SK-N-SH treated with all-trans-retinoic acid at 6 μM for 48 hours (cell line): ENCODE measurements around the gene S100A6.

Experiments used
- ARNTL ChIP-seq: fragments of 450-650 bp; formaldehyde crosslinking; IDR thresholded peaks from 2 replicates; pipeline ENCODE4 v1.5.0; 2020; ENCODE audit warnings: low read depth, mild to moderate bottlenecking, moderate library complexity, borderline replicate concordance
- BACH2 ChIP-seq: fragments of 250-450 bp; sonication (Bioruptor Pico); IDR thresholded peaks from 2 replicates; pipeline ENCODE4 v1.9.0; 2021; ENCODE audit warnings: mild to moderate bottlenecking, borderline replicate concordance
- CSDC2 ChIP-seq: fragments of 250-450 bp; sonication (Bioruptor Pico); IDR thresholded peaks from 2 replicates; pipeline ENCODE4 v1.5.0; 2020; ENCODE audit warnings: mild to moderate bottlenecking, moderate library complexity
- ESRRG ChIP-seq: fragments of 250-450 bp; sonication (Bioruptor Pico); IDR thresholded peaks from 2 replicates; pipeline ENCODE4 v1.6.1; 2021; ENCODE audit warnings: mild to moderate bottlenecking
- OSR1 ChIP-seq: fragments of 250-450 bp; sonication (Bioruptor Pico); IDR thresholded peaks from 2 replicates; pipeline ENCODE4 v1.8.0; 2022; ENCODE audit warnings: moderate library complexity, mild to moderate bottlenecking, inconsistent platforms
- PPARA ChIP-seq: fragments of 250-450 bp; sonication (Bioruptor Pico); IDR thresholded peaks from 2 replicates; pipeline ENCODE4 v1.5.0; 2020; ENCODE audit warnings: mild to moderate bottlenecking, borderline replicate concordance
- RARB ChIP-seq: fragments of 250-450 bp; sonication (Bioruptor Pico); IDR thresholded peaks from 2 replicates; pipeline ENCODE4 v1.8.0; 2021; ENCODE audit warnings: mild to moderate bottlenecking, moderate library complexity
- ZC3H10 ChIP-seq: fragments of 250-450 bp; sonication (Bioruptor Pico); IDR thresholded peaks from 2 replicates; pipeline ENCODE4 v1.5.1; 2021; ENCODE audit warnings: mild to moderate bottlenecking, moderate library complexity
- ZFP30 ChIP-seq: fragments of 450-650 bp; formaldehyde crosslinking; IDR thresholded peaks from 2 replicates; pipeline ENCODE4 v1.5.0; 2022; ENCODE audit warnings: mild to moderate bottlenecking, moderate library complexity
- ZNF70 ChIP-seq: fragments of 450-650 bp; formaldehyde crosslinking; IDR thresholded peaks from 2 replicates; pipeline ENCODE4 v1.5.0; 2020; ENCODE audit warnings: mild to moderate bottlenecking, moderate library complexity
- TF ChIP-seq, protein P1 (sequence below): fragments of 250-450 bp; sonication (Bioruptor Pico); IDR thresholded peaks from 2 replicates; pipeline ENCODE4 v1.8.0; 2020; ENCODE audit warnings: mild to moderate bottlenecking, moderate library complexity, borderline replicate concordance
- TF ChIP-seq, protein P2 (sequence below): fragments of 250-450 bp; sonication (Bioruptor Pico); IDR thresholded peaks from 2 replicates; pipeline ENCODE4 v1.5.0; 2020; ENCODE audit warnings: mild to moderate bottlenecking, moderate library complexity

DNA sequence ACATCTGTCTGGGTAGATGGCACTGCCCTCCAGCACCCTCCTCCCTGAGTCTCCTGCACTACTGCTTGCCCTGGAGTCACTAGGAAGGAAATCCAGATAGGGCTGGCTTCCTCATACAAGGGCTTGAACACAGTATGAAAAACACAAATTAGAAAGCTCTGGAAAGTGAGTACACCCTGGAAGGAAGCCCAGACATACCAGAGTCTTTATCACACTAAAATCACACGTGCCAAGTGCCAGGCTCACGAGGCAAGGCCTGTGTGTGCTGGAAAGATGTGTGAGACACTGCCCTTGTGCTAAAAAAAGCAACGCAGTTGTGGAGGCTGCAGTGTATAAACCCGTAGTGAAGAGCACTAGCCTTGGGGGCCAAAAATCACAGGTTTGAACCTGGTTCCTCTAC is 47.1 kb downstream of the S100A6 start:
- no peak for TF ChIP-seq RARB (CRISPR knock-in tag)
- no peak for TF ChIP-seq ZNF70 (CRISPR knock-in tag)
- no peak for TF ChIP-seq ZFP30 (CRISPR knock-in tag)
- TF ChIP-seq ARNTL = no peak
- TF ChIP-seq, protein P1, sequence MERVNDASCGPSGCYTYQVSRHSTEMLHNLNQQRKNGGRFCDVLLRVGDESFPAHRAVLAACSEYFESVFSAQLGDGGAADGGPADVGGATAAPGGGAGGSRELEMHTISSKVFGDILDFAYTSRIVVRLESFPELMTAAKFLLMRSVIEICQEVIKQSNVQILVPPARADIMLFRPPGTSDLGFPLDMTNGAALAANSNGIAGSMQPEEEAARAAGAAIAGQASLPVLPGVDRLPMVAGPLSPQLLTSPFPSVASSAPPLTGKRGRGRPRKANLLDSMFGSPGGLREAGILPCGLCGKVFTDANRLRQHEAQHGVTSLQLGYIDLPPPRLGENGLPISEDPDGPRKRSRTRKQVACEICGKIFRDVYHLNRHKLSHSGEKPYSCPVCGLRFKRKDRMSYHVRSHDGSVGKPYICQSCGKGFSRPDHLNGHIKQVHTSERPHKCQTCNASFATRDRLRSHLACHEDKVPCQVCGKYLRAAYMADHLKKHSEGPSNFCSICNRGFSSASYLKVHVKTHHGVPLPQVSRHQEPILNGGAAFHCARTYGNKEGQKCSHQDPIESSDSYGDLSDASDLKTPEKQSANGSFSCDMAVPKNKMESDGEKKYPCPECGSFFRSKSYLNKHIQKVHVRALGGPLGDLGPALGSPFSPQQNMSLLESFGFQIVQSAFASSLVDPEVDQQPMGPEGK (CRISPR knock-in tag) = no peak
- TF ChIP-seq PPARA (CRISPR knock-in tag) = no peak
- TF ChIP-seq OSR1 (CRISPR knock-in tag) = no peak
- TF ChIP-seq ESRRG (CRISPR knock-in tag) = no peak
- TF ChIP-seq CSDC2 (CRISPR knock-in tag) = no peak
- TF ChIP-seq, protein P2, sequence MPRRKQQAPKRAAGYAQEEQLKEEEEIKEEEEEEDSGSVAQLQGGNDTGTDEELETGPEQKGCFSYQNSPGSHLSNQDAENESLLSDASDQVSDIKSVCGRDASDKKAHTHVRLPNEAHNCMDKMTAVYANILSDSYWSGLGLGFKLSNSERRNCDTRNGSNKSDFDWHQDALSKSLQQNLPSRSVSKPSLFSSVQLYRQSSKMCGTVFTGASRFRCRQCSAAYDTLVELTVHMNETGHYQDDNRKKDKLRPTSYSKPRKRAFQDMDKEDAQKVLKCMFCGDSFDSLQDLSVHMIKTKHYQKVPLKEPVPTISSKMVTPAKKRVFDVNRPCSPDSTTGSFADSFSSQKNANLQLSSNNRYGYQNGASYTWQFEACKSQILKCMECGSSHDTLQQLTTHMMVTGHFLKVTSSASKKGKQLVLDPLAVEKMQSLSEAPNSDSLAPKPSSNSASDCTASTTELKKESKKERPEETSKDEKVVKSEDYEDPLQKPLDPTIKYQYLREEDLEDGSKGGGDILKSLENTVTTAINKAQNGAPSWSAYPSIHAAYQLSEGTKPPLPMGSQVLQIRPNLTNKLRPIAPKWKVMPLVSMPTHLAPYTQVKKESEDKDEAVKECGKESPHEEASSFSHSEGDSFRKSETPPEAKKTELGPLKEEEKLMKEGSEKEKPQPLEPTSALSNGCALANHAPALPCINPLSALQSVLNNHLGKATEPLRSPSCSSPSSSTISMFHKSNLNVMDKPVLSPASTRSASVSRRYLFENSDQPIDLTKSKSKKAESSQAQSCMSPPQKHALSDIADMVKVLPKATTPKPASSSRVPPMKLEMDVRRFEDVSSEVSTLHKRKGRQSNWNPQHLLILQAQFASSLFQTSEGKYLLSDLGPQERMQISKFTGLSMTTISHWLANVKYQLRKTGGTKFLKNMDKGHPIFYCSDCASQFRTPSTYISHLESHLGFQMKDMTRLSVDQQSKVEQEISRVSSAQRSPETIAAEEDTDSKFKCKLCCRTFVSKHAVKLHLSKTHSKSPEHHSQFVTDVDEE = no peak
- TF ChIP-seq BACH2 (CRISPR knock-in tag) = no peak
- no peak for TF ChIP-seq ZC3H10
